Smooth muscle cell (in vitro differentiated cells): ENCODE measurements around the gene SYTL5. TPM values are rescaled to one million over a fixed set of nuclear protein-coding genes. Genes with fewer than 3 reads are reported as not detected.

Source experiments
- DNase-seq: peaks from one replicate; lab custom pipeline; 2025; ENCODE audit not compliant: unreplicated experiment; lab: John Stamatoyannopoulos, UW
- H2AFZ ChIP-seq: fragments of 200-600 bp; sonication (generic); 2 replicates; pipeline ENCODE4 v1.6.0; 2016; ENCODE audit warnings: antibody characterized with exemption, low read depth, mild to moderate bottlenecking
- H3F3A ChIP-seq: fragments of 200-600 bp; sonication (generic); 2 replicates; pipeline ENCODE4 v1.6.0; 2017; ENCODE audit warnings: antibody characterized with exemption, low read depth
- H3K27ac ChIP-seq: fragments of 200-600 bp; sonication (generic); 2 replicates; pipeline ENCODE4 v1.5.1; 2016; ENCODE audit warnings: low read depth, mild to moderate bottlenecking
- H3K27me3 ChIP-seq: fragments of 200-600 bp; sonication (generic); 2 replicates; pipeline ENCODE4 v1.6.1; 2016; ENCODE audit warnings: low read depth, mild to moderate bottlenecking
- H3K36me3 ChIP-seq: fragments of 200-600 bp; sonication (generic); 2 replicates; pipeline ENCODE4 v1.5.1; 2016; ENCODE audit warnings: low read depth
- H3K4me1 ChIP-seq: fragments of 200-600 bp; sonication (generic); 2 replicates; pipeline ENCODE4 v1.5.1; 2016; ENCODE audit warnings: low read depth
- H3K4me2 ChIP-seq: fragments of 200-600 bp; sonication (generic); 2 replicates; pipeline ENCODE4 v1.6.0; 2016; ENCODE audit warnings: mild to moderate bottlenecking
- H3K4me3 ChIP-seq: fragments of 200-600 bp; sonication (generic); 2 replicates; pipeline ENCODE4 v1.5.1; 2016; ENCODE audit warnings: mild to moderate bottlenecking
- H3K79me2 ChIP-seq: fragments of 200-600 bp; sonication (generic); 2 replicates; pipeline ENCODE4 v1.6.0; 2016; ENCODE audit warnings: low read depth, mild to moderate bottlenecking
- H3K9ac ChIP-seq: fragments of 200-600 bp; sonication (generic); 2 replicates; pipeline ENCODE4 v1.6.0; 2016; ENCODE audit warnings: low read depth
- H3K9me3 ChIP-seq: fragments of 200-600 bp; sonication (generic); replicated peaks from 2 replicates; pipeline ENCODE4 v1.5.1; 2016; ENCODE audit warnings: low read depth
- H4K20me1 ChIP-seq: fragments of 200-600 bp; sonication (generic); 2 replicates; pipeline ENCODE4 v1.6.0; 2016; ENCODE audit warnings: low read depth
- WGBS: methylation state at CpG from one replicate; pipeline ENCODE4 v1.1.7; 2016; ENCODE audit warnings: low lambda C conversion rate; 5-methylcytosine and 5-hydroxymethylcytosine counted together
- polyA plus RNA-seq: library from polyadenylated mRNA; unstranded; fragments of >200 nt; fragmentation: Nextera tagmentation; extraction: Ambion mirVana; gene quantifications from 2 replicates; pipeline ENCODE4 v1.2.1, GENCODE V29; 2016
- total RNA-seq: library from RNA; depleted of rRNA; stranded (reverse); fragments of >200 nt; gene quantifications from 2 replicates; pipeline ENCODE4 v1.2.3, GENCODE V29; 2014
- TF ChIP-seq, protein P1 (sequence below): fragments of 200-600 bp; sonication (generic); IDR thresholded peaks from 2 replicates; pipeline ENCODE4 v1.5.1; 2017; ENCODE audit warnings: borderline replicate concordance, mild to moderate bottlenecking, antibody characterized with exemption; ENCODE audit not compliant: insufficient read depth, poor library complexity, severe bottlenecking

Gene SYTL5
- total and polyA plus RNA-seq, 2 experiments from 2014 or later, result 0.27 to 2.3 TPM

DNA sequence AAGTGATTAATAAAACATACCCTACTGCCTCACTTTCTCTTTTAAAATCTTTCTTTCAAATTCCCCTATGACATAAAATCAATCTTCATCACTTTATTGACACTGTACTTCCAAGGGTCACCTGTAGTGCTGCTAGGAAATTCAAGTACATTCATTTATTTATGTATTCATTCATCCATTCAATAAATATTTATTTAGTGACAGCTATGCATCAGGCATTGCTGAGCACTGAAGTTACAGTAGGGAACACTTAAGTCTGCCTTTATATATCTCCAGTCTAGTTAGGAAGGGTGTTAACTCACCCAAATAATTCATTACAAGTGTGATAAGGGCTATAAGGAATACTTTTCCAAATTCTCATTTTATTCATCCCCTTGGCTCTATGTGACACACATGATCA is 2.3 kb downstream of the SYTL5 start:
- no peaks in the 10 kb centered on the region for H4K20me1 ChIP-seq
- DNase-seq, result no peak

DNA sequence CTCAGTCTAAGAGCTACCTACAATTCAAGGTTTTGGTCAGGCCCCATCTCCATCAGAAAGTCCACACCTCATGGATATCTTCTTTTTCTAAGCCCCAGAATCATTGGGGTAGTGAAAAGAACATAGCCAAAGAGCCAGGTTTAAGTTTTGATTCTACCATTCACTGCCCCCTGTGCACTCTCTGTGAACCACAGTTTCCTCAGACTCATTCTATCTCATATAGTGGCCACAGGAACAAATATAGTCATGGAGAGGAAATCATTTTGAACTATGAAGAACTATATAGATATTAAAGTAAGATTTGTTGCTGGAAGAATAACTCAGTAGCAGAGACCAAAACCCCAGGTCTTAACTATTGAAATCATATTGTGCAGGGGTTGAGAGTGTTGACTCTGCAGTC is 3.3 kb downstream of the SYTL5 start:
- no peaks in the 10 kb centered on the region for H3K36me3 ChIP-seq
- no peaks in the 10 kb centered on the region for H3K27me3 ChIP-seq
- H3K79me2 ChIP-seq, result no peaks in the 10 kb centered on the region
- no peaks in the 10 kb centered on the region for H4K20me1 ChIP-seq
- no peaks in the 10 kb centered on the region for H3K4me1 ChIP-seq
- H3K9ac ChIP-seq, result no peak overlapping the region
- H3F3A ChIP-seq, result no peaks in the 10 kb centered on the region
- no peak overlapping the region for H3K4me3 ChIP-seq
- TF ChIP-seq, protein P1, sequence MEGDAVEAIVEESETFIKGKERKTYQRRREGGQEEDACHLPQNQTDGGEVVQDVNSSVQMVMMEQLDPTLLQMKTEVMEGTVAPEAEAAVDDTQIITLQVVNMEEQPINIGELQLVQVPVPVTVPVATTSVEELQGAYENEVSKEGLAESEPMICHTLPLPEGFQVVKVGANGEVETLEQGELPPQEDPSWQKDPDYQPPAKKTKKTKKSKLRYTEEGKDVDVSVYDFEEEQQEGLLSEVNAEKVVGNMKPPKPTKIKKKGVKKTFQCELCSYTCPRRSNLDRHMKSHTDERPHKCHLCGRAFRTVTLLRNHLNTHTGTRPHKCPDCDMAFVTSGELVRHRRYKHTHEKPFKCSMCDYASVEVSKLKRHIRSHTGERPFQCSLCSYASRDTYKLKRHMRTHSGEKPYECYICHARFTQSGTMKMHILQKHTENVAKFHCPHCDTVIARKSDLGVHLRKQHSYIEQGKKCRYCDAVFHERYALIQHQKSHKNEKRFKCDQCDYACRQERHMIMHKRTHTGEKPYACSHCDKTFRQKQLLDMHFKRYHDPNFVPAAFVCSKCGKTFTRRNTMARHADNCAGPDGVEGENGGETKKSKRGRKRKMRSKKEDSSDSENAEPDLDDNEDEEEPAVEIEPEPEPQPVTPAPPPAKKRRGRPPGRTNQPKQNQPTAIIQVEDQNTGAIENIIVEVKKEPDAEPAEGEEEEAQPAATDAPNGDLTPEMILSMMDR, result no peak
- no peak overlapping the region for H2AFZ ChIP-seq
- no peaks in the 10 kb centered on the region for H3K9me3 ChIP-seq
- H3K4me2 ChIP-seq, result no peak overlapping the region
- no peak for DNase-seq
- H3K27ac ChIP-seq, result no peak overlapping the region

More for the DNA sequence above, 2.3 kb downstream of the SYTL5 start:
- H3F3A ChIP-seq, result no peaks in the 10 kb centered on the region
- no peak overlapping the region for H2AFZ ChIP-seq
- no peaks in the 10 kb centered on the region for H3K27me3 ChIP-seq
- H3K36me3 ChIP-seq, result no peaks in the 10 kb centered on the region
- no peak overlapping the region for H3K4me2 ChIP-seq
- TF ChIP-seq, protein P1, result no peak
- no peaks in the 10 kb centered on the region for H3K79me2 ChIP-seq
- H3K9ac ChIP-seq, result no peak overlapping the region
- H3K4me1 ChIP-seq, result no peaks in the 10 kb centered on the region
- no peak overlapping the region for H3K27ac ChIP-seq
- no peak overlapping the region for H3K4me3 ChIP-seq
- no peaks in the 10 kb centered on the region for H3K9me3 ChIP-seq

DNA sequence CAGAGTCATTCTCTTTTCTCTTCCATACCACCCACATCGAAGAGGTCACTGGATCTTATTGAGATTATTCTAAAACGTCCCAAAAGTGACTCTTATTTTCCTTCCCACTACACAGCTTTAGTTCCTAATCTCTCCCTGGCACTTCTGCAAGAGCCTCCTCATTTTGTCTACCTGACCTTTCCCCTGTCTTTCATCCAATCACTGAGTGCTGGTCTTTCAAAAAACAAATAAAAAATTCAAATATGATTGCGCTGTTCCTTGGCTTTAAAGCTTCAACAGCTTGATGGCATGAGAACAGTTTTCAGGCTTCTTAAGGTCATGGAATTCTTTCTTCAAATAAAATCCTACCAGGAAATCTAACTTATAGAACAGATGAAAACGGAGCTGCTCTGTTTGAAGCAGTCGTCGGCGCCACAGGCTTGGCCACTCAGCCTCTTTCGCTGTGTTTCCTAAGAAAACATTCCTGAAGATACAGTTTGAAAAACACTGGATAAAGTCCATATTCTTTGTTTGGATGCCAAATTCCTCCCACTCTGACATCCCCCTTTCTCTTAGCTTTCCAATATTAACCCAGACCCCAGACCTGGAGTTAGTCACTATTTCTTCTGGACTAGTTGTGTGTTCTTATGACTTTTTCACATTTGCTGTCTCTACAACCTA is 12.5 kb downstream of the SYTL5 start:
- no peaks in the 10 kb centered on the region for H3K27me3 ChIP-seq
- no peak overlapping the region for H3K9ac ChIP-seq
- no peaks in the 10 kb centered on the region for H3K36me3 ChIP-seq
- H4K20me1 ChIP-seq, result no peaks in the 10 kb centered on the region
- H2AFZ ChIP-seq, result peak overlapping the region; percentile 3
- DNase-seq, result no peak
- H3K79me2 ChIP-seq, result no peaks in the 10 kb centered on the region
- H3K27ac ChIP-seq, result no peak overlapping the region
- H3K4me1 ChIP-seq, result no peaks in the 10 kb centered on the region
- H3K9me3 ChIP-seq, result no peaks in the 10 kb centered on the region
- H3K4me3 ChIP-seq, result no peak overlapping the region
- 70% methylated on average over 8 of the region's 8 CpGs for WGBS
- TF ChIP-seq, protein P1, result no peak
- no peaks in the 10 kb centered on the region for H3F3A ChIP-seq
- no peak overlapping the region for H3K4me2 ChIP-seq

DNA sequence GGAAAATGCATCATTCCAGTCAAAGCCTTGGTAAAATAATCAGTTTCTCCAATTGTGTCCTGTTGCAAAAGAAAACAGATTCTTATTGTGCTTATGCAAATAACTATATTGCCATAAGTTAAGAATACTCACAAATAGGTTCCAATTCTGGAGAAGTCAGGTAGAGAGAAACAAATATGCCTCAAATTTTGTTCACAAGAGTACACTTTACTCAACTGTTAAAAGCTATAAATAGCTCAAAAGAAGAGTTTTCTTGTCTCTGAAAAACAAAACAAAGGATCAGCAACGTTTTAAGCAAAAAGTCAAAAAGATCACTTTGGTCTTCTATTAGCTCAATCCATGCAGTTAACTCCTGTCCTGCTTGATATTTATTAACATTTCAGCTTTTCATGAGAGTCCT is 21.9 kb downstream of the SYTL5 start:
- Histone ChIP-seq H4K20me1 (no peaks in the 10 kb centered on the region), H3K9ac (no peak overlapping the region), H3K4me1 (no peaks in the 10 kb centered on the region), H3K79me2 (no peaks in the 10 kb centered on the region), H3K27me3 (no peaks in the 10 kb centered on the region), H3K9me3 (peaks cover 5% of the 10 kb centered on the region), H3K4me3 (no peak overlapping the region), H3K4me2 (no peak overlapping the region), H3F3A (no peaks in the 10 kb centered on the region), H3K36me3 (no peaks in the 10 kb centered on the region), H3K27ac (no peak overlapping the region), H2AFZ (no peak overlapping the region)
- TF ChIP-seq, protein P1, result no peak
- DNase-seq, result no peak
- WGBS, result 37% methylated on average over 1 of the region's 1 CpG
